Hematopoietic multipotent progenitor cell treated with erythropoietin and hydrocortisone succinate and interleukin-3 and kit ligand, for 6 days (in vitro differentiated cells): ENCODE data around the gene MTFP1.
"Not testable (repeated sequence)": the region's sequence is repeated elsewhere in the genome, so short reads cannot be mapped to it uniquely, and the experiment has no call there.

ENCODE experiments used
- DNase-seq: peaks from one replicate; pipeline ENCODE4 v3.0.0-alpha.2; 2015

MTFP1 gene

GRCh38 chr22:30457981-30458380 lies 32.4 kb downstream of the MTFP1 start:
- no peak for DNase-seq

DNA sequence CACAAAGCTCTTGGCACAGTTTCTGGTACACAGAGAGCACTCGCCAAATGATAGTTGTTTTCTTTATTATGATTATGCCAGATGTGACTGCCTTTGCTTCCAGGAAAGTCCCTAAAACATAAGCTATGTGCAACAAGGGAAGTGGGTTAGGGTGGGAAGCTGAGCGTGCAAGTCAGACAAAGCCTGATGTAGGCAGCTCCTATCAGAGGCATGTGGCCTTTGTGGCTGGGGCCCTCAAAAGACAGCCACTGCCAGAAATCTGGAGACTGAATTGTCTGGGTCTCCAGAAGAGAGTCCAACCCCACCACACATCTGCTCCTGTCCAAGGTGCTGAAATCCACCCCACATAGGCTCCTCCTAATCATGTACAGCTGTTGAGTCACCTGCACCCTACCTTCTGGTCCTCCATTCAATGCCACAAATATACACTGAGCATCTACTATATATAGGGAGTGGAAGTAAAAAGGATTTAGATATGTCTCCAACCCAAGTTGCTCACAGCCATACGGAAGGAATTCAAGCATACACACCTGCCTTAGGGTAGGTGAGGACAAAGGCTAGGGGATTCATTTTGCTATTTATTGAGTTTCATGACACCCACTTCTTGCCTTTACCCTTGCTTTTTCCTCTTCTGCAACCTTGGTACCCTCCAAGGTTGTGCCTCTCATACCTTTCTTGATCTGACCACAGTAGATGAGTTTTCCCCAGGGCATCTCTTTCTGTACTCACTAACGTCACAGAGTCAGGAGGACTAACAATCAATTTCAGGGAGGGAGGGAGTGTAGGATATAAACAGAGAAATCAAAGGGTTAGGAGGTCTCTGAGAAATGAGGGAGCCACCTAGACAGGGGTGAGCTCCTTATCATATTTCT lies 33.8 kb downstream of the MTFP1 start:
- DNase-seq: peak; percentile 83

DNA sequence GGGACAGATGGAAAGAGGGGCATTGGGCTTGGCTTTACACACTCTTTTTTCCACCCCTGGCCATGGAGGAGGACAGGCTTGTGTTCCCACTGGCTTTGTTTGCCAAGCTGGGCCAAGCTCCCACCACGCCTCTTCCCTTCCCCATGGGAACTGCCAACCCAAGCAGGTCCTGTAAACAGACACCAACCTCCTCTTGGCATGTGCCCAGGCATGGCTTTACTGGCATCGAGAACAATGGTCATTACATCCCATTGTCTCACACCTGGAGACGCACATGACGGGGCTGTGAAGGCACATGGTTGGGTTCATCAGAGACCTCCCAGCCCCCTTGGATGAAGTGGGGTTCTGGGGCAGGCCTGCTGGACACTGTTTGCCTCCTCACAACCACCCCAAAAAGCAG lies 34.6 kb downstream of the MTFP1 start:
- no peak for DNase-seq

- not testable (repeated sequence) for DNase-seq
Observed at GRCh38 chr22:30460555-30460954, 35.0 kb downstream of the MTFP1 start.

GRCh38 chr22:30469165-30469564 lies 43.6 kb downstream of the MTFP1 start:
- DNase-seq: no peak

DNA sequence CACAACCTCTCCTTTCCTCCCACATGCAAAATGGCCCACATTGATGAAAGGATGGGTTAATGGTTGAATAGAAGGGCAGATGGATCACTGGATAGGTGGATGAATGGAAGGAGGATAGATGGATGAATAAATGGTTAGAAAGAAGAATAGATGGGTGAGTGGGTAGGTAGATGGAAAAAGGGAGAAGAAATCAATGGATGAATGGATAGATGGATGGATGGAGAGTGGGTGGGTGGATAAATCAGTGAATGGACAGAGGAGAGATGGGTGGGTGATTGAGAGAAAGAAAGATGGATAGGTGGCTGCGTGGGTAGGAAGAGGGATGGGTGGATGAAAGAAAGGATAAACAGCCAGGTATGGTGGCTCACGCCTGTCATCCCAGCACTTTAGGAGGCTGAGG lies 45.1 kb downstream of the MTFP1 start:
- DNase-seq: no peak

- DNase-seq: peak; percentile 35
Observed at GRCh38 chr22:30471616-30472318, 46.2 kb downstream of the MTFP1 start, which contains the start of gene SEC14L3. SEC14L3 (minus strand) TSS chr22:30472017; CDS start chr22:30471958, 59 bp downstream.

DNA sequence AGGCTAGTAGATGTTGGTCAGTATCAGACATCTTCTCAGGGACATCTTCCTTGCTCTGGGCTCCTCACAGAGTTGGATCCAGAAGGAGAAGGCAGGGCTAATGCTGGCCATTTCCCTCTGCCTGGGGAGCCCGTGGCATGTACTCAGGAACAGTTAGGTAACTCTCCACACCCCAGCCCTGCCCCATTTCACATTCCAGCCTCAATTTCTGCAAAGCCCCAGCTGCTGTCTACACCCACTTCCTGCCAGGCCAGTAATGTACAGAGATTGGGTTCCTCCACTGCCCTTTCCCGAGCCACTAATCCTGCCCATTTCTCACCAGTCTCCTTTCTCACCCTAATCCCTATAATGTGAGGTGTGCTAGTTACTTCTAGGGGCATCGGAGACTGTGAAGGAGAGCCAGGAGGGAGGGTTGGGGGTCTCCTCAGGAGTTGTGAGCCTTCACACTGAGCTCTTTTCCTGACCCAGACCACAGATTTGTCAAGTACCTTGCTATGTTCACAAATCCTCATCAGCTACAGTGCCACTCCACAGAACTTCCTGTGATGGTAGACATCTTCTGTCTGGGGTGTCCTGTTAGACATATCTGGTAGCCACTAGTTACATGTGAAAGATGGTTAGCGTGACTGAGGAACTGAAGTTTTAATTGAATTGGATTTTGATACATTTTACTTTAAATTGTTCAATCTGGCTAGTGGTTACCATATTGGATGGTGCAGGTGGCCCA lies 47.6 kb downstream of the MTFP1 start:
- DNase-seq: no peak

DNA sequence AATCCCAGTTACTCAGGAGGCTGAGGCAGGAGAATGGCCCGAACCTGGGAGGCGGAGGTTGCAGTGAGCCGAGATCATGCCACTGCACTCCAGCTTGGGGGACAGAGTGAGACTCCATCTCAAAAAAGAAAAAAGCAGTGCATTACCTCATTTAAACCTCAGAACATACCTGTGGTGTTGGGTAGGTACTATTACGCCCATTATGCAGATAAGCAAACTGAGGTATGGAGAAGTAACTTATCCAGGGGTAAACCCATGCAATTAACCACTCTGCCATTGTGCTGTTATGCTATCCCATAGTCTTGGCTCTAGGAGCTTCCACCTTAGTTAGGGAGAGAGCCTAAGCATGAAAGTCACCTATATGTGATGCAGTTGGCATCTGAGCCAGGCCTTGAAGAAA lies 48.6 kb downstream of the MTFP1 start:
- no peak for DNase-seq

DNA sequence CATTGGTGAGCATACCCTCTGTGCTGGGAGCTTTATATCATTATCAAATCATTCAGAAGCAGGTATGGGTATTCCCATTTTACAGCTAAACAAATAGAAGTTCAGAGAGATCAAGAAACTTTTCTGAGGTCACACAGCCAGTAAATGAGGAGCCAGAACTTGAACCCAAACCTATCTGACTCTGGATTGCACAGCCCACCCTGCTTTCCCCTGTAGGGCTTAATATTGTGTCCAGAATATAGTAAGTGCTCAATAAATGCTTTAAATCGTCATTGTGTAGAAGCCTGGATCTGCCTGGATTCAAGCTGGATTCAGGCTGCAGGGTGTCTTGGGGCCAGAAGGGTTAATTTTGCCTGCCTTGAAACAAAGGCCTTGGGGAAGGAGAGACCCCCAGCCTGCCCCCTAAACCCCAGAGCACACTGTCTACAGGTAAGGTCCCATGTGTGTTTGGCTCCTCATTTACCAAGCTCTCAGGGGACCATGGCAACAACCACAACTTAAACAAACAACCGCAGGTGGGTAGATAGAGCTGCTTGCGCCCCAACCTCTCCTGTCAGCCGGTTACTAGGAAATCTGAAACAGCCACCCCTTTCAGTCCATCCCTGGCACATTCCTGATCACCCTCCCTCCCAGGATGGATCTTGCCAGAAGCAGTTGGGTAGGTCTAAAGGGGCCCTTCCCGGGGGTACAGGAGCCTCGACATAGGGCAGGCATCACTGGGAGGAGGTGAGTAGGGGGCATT lies 49.3 kb downstream of the MTFP1 start:
- DNase-seq: no peak
